GM19025 (cell line): Measurements from ENCODE around the gene PMEPA1.

Experiments used
- ATAC-seq: cut with Tn5 transposase; IDR thresholded peaks from one replicate; pipeline ENCODE4 v1.9.1; 2021; ENCODE audit warnings: mild to moderate bottlenecking, low read depth, moderate library complexity; ENCODE audit not compliant: unreplicated experiment

Gene PMEPA1

GRCh38 chr20:57709823-57710799 is at the start of gene PMEPA1:
Gene PMEPA1 (minus strand): TSS chr20:57710015. CDS start chr20:57709582, 433 bp downstream.
- peak; percentile 86 for ATAC-seq

- ATAC-seq = no peak
These were observed 48.0 kb upstream of the PMEPA1 start for GRCh38 chr20:57757767-57758166.

- no peak for ATAC-seq
These were observed 47.1 kb upstream of the PMEPA1 start for GRCh38 chr20:57756921-57757320.

- no peak for ATAC-seq
These were observed 46.4 kb upstream of the PMEPA1 start for GRCh38 chr20:57756213-57756612.

- no peak for ATAC-seq
These were observed 45.8 kb upstream of the PMEPA1 start for GRCh38 chr20:57755609-57756008.

GRCh38 chr20:57754190-57754589 is 44.4 kb upstream of the PMEPA1 start:
- ATAC-seq = no peak

- ATAC-seq = no peak
These were observed 43.7 kb upstream of the PMEPA1 start for GRCh38 chr20:57753332-57754164.

GRCh38 chr20:57751411-57751810 is 41.6 kb upstream of the PMEPA1 start:
- ATAC-seq = no peak

GRCh38 chr20:57749869-57750268 is 40.1 kb upstream of the PMEPA1 start:
- no peak for ATAC-seq

- no peak for ATAC-seq
These were observed 39.4 kb upstream of the PMEPA1 start for GRCh38 chr20:57749131-57749690.

- peak; percentile 74 for ATAC-seq
These were observed 38.9 kb upstream of the PMEPA1 start for GRCh38 chr20:57748601-57749130.

- ATAC-seq = no peak
These were observed 38.2 kb upstream of the PMEPA1 start for GRCh38 chr20:57747861-57748481.

GRCh38 chr20:57746832-57747404 is 37.1 kb upstream of the PMEPA1 start:
- no peak for ATAC-seq

GRCh38 chr20:57746201-57746600 is 36.4 kb upstream of the PMEPA1 start:
- ATAC-seq = no peak

- ATAC-seq = no peak
These were observed 34.4 kb upstream of the PMEPA1 start for GRCh38 chr20:57744206-57744605.

GRCh38 chr20:57743450-57744095 is 33.8 kb upstream of the PMEPA1 start:
- no peak for ATAC-seq

GRCh38 chr20:57742507-57743181 is 32.8 kb upstream of the PMEPA1 start:
- no peak for ATAC-seq

GRCh38 chr20:57738484-57738883 is 28.7 kb upstream of the PMEPA1 start:
- no peak for ATAC-seq

- no peak for ATAC-seq
These were observed 28.2 kb upstream of the PMEPA1 start for GRCh38 chr20:57738053-57738452.
